Liver (tissue), 3 donors: ENCODE measurements around the gene ZBTB38.

Source experiments
- ATF3 ChIP-seq: IDR thresholded peaks from 2 replicates; pipeline ENCODE4 v1.6.1; 2016; ENCODE audit warnings: antibody characterized with exemption
- CTCF ChIP-seq: fragments of 150-350 bp; IDR thresholded peaks from 2 replicates; pipeline ENCODE4 v1.5.1; 2017; ENCODE audit warnings: improper control_type of control experiment, low read depth, low read length; ENCODE audit not compliant: missing input control
- FOXA1 ChIP-seq: IDR thresholded peaks from 2 replicates; pipeline ENCODE4 v1.6.1; 2016; ENCODE audit warnings: antibody characterized with exemption
- HNF4A ChIP-seq, 2 donors: conservative IDR thresholded peaks; 2 replicates each; pipeline ENCODE4 v1.6.1; 2016; ENCODE audit warnings: antibody characterized with exemption in 2 of 2, mild to moderate bottlenecking in 2 of 2
- JUND ChIP-seq, 2 donors: IDR thresholded peaks; 2 replicates each; pipeline ENCODE4 v1.6.1; 2016; ENCODE audit warnings: antibody characterized with exemption in 2 of 2
- RAD21 ChIP-seq, 2 donors: IDR thresholded peaks; 2 replicates each; pipeline ENCODE4 v1.6.1; 2016; ENCODE audit warnings: antibody characterized with exemption in 2 of 2, mild to moderate bottlenecking in 2 of 2
- RXRA ChIP-seq, 2 donors: IDR thresholded peaks; 2 replicates each; pipeline ENCODE4 v1.6.1; 2017 to 2018; ENCODE audit warnings: antibody characterized with exemption in 2 of 2, mild to moderate bottlenecking in 1 of 2
- SP1 ChIP-seq: IDR thresholded peaks from 2 replicates; pipeline ENCODE4 v1.6.1; 2018; ENCODE audit warnings: antibody characterized with exemption, mild to moderate bottlenecking
- TAF1 ChIP-seq: conservative IDR thresholded peaks from 2 replicates; pipeline ENCODE4 v1.6.1; 2016; ENCODE audit warnings: antibody characterized with exemption, mild to moderate bottlenecking
- YY1 ChIP-seq: IDR thresholded peaks from 2 replicates; pipeline ENCODE4 v1.6.1; 2016; ENCODE audit warnings: antibody characterized with exemption, mild to moderate bottlenecking
- ZBTB33 ChIP-seq: IDR thresholded peaks from 2 replicates; pipeline ENCODE4 v1.6.1; 2016; ENCODE audit warnings: antibody characterized with exemption
- TF ChIP-seq, protein P1 (sequence below): IDR thresholded peaks from 2 replicates; pipeline ENCODE4 v1.6.1; 2016; ENCODE audit warnings: antibody characterized with exemption
- TF ChIP-seq, protein P2 (sequence below): IDR thresholded peaks from 2 replicates; pipeline ENCODE4 v1.6.1; 2016; ENCODE audit warnings: antibody characterized with exemption, mild to moderate bottlenecking
- donor health status: healthy.
- donor health status: healthy.

- TF ChIP-seq CTCF (no peak), YY1 (peak; percentile 98), FOXA1 (no peak), JUND (IDR thresholded peaks at IDR 0.05) (peak in 1 of 2 donors; percentile 25), RAD21 (IDR thresholded peaks at IDR 0.05) (peak in 1 of 2 donors; percentile 11), TAF1 (no peak), RXRA (IDR thresholded peaks at IDR 0.05) (no peak), ATF3 (no peak), SP1 (no peak), ZBTB33 (no peak), HNF4A (conservative IDR thresholded peaks at IDR 0.05) (no peak)
- TF ChIP-seq, protein P1, sequence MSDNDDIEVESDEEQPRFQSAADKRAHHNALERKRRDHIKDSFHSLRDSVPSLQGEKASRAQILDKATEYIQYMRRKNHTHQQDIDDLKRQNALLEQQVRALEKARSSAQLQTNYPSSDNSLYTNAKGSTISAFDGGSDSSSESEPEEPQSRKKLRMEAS = no peak
- TF ChIP-seq, protein P2, sequence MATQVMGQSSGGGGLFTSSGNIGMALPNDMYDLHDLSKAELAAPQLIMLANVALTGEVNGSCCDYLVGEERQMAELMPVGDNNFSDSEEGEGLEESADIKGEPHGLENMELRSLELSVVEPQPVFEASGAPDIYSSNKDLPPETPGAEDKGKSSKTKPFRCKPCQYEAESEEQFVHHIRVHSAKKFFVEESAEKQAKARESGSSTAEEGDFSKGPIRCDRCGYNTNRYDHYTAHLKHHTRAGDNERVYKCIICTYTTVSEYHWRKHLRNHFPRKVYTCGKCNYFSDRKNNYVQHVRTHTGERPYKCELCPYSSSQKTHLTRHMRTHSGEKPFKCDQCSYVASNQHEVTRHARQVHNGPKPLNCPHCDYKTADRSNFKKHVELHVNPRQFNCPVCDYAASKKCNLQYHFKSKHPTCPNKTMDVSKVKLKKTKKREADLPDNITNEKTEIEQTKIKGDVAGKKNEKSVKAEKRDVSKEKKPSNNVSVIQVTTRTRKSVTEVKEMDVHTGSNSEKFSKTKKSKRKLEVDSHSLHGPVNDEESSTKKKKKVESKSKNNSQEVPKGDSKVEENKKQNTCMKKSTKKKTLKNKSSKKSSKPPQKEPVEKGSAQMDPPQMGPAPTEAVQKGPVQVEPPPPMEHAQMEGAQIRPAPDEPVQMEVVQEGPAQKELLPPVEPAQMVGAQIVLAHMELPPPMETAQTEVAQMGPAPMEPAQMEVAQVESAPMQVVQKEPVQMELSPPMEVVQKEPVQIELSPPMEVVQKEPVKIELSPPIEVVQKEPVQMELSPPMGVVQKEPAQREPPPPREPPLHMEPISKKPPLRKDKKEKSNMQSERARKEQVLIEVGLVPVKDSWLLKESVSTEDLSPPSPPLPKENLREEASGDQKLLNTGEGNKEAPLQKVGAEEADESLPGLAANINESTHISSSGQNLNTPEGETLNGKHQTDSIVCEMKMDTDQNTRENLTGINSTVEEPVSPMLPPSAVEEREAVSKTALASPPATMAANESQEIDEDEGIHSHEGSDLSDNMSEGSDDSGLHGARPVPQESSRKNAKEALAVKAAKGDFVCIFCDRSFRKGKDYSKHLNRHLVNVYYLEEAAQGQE = no peak
These were observed 44.0 kb downstream of the ZBTB38 start for GRCh38 chr3:141412087-141412935.
